K562 (cell line): ENCODE data around the gene PXN. TPM values are rescaled to one million over a fixed set of nuclear protein-coding genes. Genes with fewer than 3 reads are reported as not detected.
A peak's percentile ranks its signal among the peaks of the same experiment; 100 is the strongest.

ENCODE experiments used
- ATF7 ChIP-seq: fragments of 450-650 bp; IDR thresholded peaks from 2 replicates; pipeline ENCODE4 v1.7.1; 2014; ENCODE audit warnings: mild to moderate bottlenecking, moderate library complexity
- EP300 ChIP-seq: IDR thresholded peaks from 2 replicates; pipeline ENCODE4 v1.6.1; 2012; ENCODE audit warnings: low read length, improper control_type of control experiment
- ERF ChIP-seq: fragments of 450-650 bp; formaldehyde crosslinking; IDR thresholded peaks from 2 replicates; pipeline ENCODE4 v1.4.0; 2020; ENCODE audit warnings: mild to moderate bottlenecking, mixed read lengths
- ID3 ChIP-seq, 2 experiments: fragments of 250-450 bp in 1 of 2; fragments of 450-650 bp in 1 of 2; sonication (Bioruptor Pico) in 1 of 2; IDR thresholded peaks; 2 replicates each; pipeline versions ENCODE4 v1.6.1 to v1.8.0; 2016 to 2021; ENCODE audit warnings: mild to moderate bottlenecking in 2 of 2, moderate library complexity in 2 of 2, missing compliant biosample characterization in 1 of 2, missing genetic modification characterization in 1 of 2
- KAT8 ChIP-seq: fragments of 450-650 bp; IDR thresholded peaks from 2 replicates; pipeline ENCODE4 v1.6.1; 2016; ENCODE audit warnings: low read depth, mild to moderate bottlenecking
- MAFK ChIP-seq: IDR thresholded peaks from 2 replicates; pipeline ENCODE4 v1.6.1; 2011; ENCODE audit warnings: low read length, improper control_type of control experiment
- MLX ChIP-seq, 2 experiments: fragments of 450-650 bp in 1 of 2; sonication (generic) in 1 of 2; formaldehyde crosslinking; conservative IDR thresholded peaks; 2 replicates each; pipeline versions ENCODE4 v1.4.0 to v1.8.1; 2020 to 2022; ENCODE audit warnings: mild to moderate bottlenecking in 1 of 2, missing genetic modification reagents in 1 of 2
- MNT ChIP-seq, 2 experiments: fragments of 450-650 bp; conservative IDR thresholded peaks; 2 replicates each; pipeline ENCODE4 v1.6.1; 2017; ENCODE audit warnings: mild to moderate bottlenecking in 2 of 2, moderate library complexity in 2 of 2
- MXD1 ChIP-seq: fragments of 250-450 bp; sonication (Bioruptor Pico); IDR thresholded peaks from 2 replicates; pipeline ENCODE4 v1.8.0; 2021; ENCODE audit warnings: borderline replicate concordance, mild to moderate bottlenecking, moderate library complexity; ENCODE audit not compliant: poor library complexity, severe bottlenecking
- PRDM10 ChIP-seq: fragments of 450-650 bp; IDR thresholded peaks from 2 replicates; pipeline ENCODE4 v1.6.1; 2018; ENCODE audit not compliant: partially characterized antibody
- PTTG1 ChIP-seq: fragments of 450-650 bp; IDR thresholded peaks from 2 replicates; pipeline ENCODE4 v1.6.1; 2016; ENCODE audit warnings: low read depth, mild to moderate bottlenecking, missing genetic modification characterization, missing compliant biosample characterization
- RBM14 ChIP-seq: fragments of 200-400 bp; formaldehyde crosslinking; IDR thresholded peaks from 2 replicates; pipeline ENCODE4 v1.6.1; 2018; ENCODE audit warnings: low read depth, mild to moderate bottlenecking, low read length, moderate library complexity, borderline replicate concordance; ENCODE audit not compliant: insufficient read depth
- RBM39 ChIP-seq: fragments of 200-400 bp; formaldehyde crosslinking; optimal IDR thresholded peaks from 2 replicates; pipeline ENCODE3; 2018; ENCODE audit warnings: low read depth, low read length
- SAFB2 ChIP-seq: fragments of 200-400 bp; formaldehyde crosslinking; IDR thresholded peaks from 2 replicates; pipeline ENCODE4 v1.6.1; 2018; ENCODE audit warnings: borderline replicate concordance, low read length, low read depth, moderate library complexity; ENCODE audit not compliant: severe bottlenecking
- SNIP1 ChIP-seq: fragments of 450-650 bp; IDR thresholded peaks from 2 replicates; pipeline ENCODE4 v1.7.1; 2017; ENCODE audit warnings: low read depth, mild to moderate bottlenecking
- SP1 ChIP-seq: sonication (generic); formaldehyde crosslinking; IDR thresholded peaks from 2 replicates; pipeline ENCODE4 v1.8.1; 2022; ENCODE audit warnings: mild to moderate bottlenecking, missing genetic modification reagents
- SREBF2 ChIP-seq: sonication (generic); formaldehyde crosslinking; IDR thresholded peaks from 2 replicates; pipeline ENCODE4 v1.4.0; 2020; ENCODE audit warnings: mild to moderate bottlenecking, missing genetic modification reagents
- SRSF9 ChIP-seq: fragments of 200-400 bp; formaldehyde crosslinking; IDR thresholded peaks from 2 replicates; pipeline ENCODE4 v1.6.1; 2017; ENCODE audit warnings: low read depth, low read length, borderline replicate concordance
- STAT5A ChIP-seq: IDR thresholded peaks from 2 replicates; pipeline ENCODE4 v1.6.1; 2012; ENCODE audit warnings: low read length, inconsistent platforms, borderline replicate concordance
- ZNF24 ChIP-seq: fragments of 450-650 bp; IDR thresholded peaks from 2 replicates; pipeline ENCODE4 v1.6.1; 2016
- ZNF431 ChIP-seq: sonication (generic); formaldehyde crosslinking; IDR thresholded peaks from 2 replicates; pipeline ENCODE4 v1.8.0; 2022; ENCODE audit warnings: mild to moderate bottlenecking, missing genetic modification reagents
- ZNF79 ChIP-seq: fragments of 250-450 bp; sonication (Bioruptor Pico); IDR thresholded peaks from 2 replicates; pipeline ENCODE4 v1.4.0; 2020; ENCODE audit warnings: low read depth, mild to moderate bottlenecking, moderate library complexity
- polyA plus RNA-seq, 8 experiments: library from polyadenylated mRNA; depleted of rRNA in 4 of 8; stranded (reverse) in 5 of 8; unstranded in 3 of 8; fragments of >200 nt; fragmentation: Nextera tagmentation in 2 of 8; fragmentation: Illumina TruSeq in 1 of 8; extraction: Ambion mirVana in 2 of 8; extraction: Trizol in 1 of 8; gene quantifications; 2 replicates each; pipeline versions ENCODE4 v1.2.1 to v1.2.3, GENCODE V29; 2011 to 2014; ENCODE audit warnings: inconsistent platforms in 1 of 8, missing spikeins in 1 of 8
- total RNA-seq, 7 experiments: library from RNA; depleted of rRNA in 6 of 7; stranded (reverse); fragments of >200 nt in 6 of 7; fragmentation: Illumina TruSeq in 2 of 7; extraction: Trizol in 2 of 7; gene quantifications; 2 replicates each; pipeline versions ENCODE4 v1.2.1 to v1.2.3, GENCODE V29; 2011 to 2021; ENCODE audit warnings: low replicate concordance in 1 of 7

Gene PXN
- total and polyA plus RNA-seq, 9 of the 15 experiments (the other 6 are each of a cell fraction or from before 2014, with no cell fraction given): 4.0 to 74.1 (median 18.6) TPM

- TF ChIP-seq RBM14 (no peak), MLX (CRISPR knock-in tag; conservative IDR thresholded peaks at IDR 0.05) (no peak), SP1 (CRISPR knock-in tag) (peak; percentile 94), PRDM10 (no peak), EP300 (no peak), SNIP1 (no peak), MAFK (no peak), ZNF24 (no peak), SAFB2 (no peak), ID3 (CRISPR knock-in tag; IDR thresholded peaks at IDR 0.05) (no peak), ID3 (tag; IDR thresholded peaks at IDR 0.05) (no peak), ZNF431 (CRISPR knock-in tag) (no peak), KAT8 (no peak), STAT5A (no peak), RBM39 (no peak), ERF (CRISPR knock-in tag) (no peak), SRSF9 (no peak), SREBF2 (CRISPR knock-in tag) (no peak), MXD1 (CRISPR knock-in tag) (no peak), MNT (conservative IDR thresholded peaks at IDR 0.05) (peak; percentile 69 to 86), PTTG1 (tag) (no peak), ATF7 (no peak), ZNF79 (no peak)
Measured at GRCh38 chr12:120265473-120266179, at the start of gene PXN (continued).
